ENCODE measurements around the gene PPP2R1B.
"Not testable (repeated sequence)": the region's sequence is repeated elsewhere in the genome, so short reads cannot be mapped to it uniquely, and the experiment has no call there.

PPP2R1B gene

GRCh38 chr11:111765984-111766833 lies at the start of gene PPP2R1B:
Gene PPP2R1B, minus strand, starts transcription at chr11:111766389. Its CDS starts 28 bp downstream, at chr11:111766361.
- ATAC-seq (peak; percentile 97), DNase-seq (peak; percentile 79)

GRCh38 chr11:111815489-111815888 lies 49.3 kb upstream of the PPP2R1B start:
- ATAC-seq: no peak
- no peak for DNase-seq

- DNase-seq: no peak
- ATAC-seq: no peak
Measured at GRCh38 chr11:111814557-111815320, 48.5 kb upstream of the PPP2R1B start.

- ATAC-seq (no peak), DNase-seq (no peak)
Measured at GRCh38 chr11:111814106-111814505, 47.9 kb upstream of the PPP2R1B start.

GRCh38 chr11:111812211-111812610 lies 46.0 kb upstream of the PPP2R1B start:
- ATAC-seq (no peak), DNase-seq (no peak)

- DNase-seq (no peak), ATAC-seq (no peak)
Measured at GRCh38 chr11:111811445-111811844, 45.3 kb upstream of the PPP2R1B start.

- ATAC-seq: no peak
- no peak for DNase-seq
Measured at GRCh38 chr11:111808834-111809233, 42.6 kb upstream of the PPP2R1B start.

- DNase-seq: no peak
- ATAC-seq: no peak
Measured at GRCh38 chr11:111808063-111808588, 41.9 kb upstream of the PPP2R1B start.

GRCh38 chr11:111807076-111807475 lies 40.9 kb upstream of the PPP2R1B start:
- ATAC-seq (no peak), DNase-seq (no peak)

- DNase-seq (no peak), ATAC-seq (no peak)
Measured at GRCh38 chr11:111801135-111801534, 34.9 kb upstream of the PPP2R1B start.

- ATAC-seq (no peak), DNase-seq (no peak)
Measured at GRCh38 chr11:111798279-111798678, 32.1 kb upstream of the PPP2R1B start.

- no peak for DNase-seq
- ATAC-seq: no peak
Measured at GRCh38 chr11:111797145-111797581, 31.0 kb upstream of the PPP2R1B start.

- DNase-seq (no peak), ATAC-seq (no peak)
Measured at GRCh38 chr11:111796696-111797095, 30.5 kb upstream of the PPP2R1B start.

- no peak for DNase-seq
- ATAC-seq: no peak
Measured at GRCh38 chr11:111795334-111795985, 29.3 kb upstream of the PPP2R1B start.

GRCh38 chr11:111793863-111794262 lies 27.7 kb upstream of the PPP2R1B start:
- ATAC-seq: no peak
- no peak for DNase-seq

- no peak for ATAC-seq
- no peak for DNase-seq
Measured at GRCh38 chr11:111792955-111793500, 26.8 kb upstream of the PPP2R1B start.

GRCh38 chr11:111792314-111792713 lies 26.1 kb upstream of the PPP2R1B start:
- DNase-seq: no peak
- ATAC-seq: no peak

- no peak for ATAC-seq
- DNase-seq: no peak
Measured at GRCh38 chr11:111788464-111788863, 22.3 kb upstream of the PPP2R1B start.

- no peak for ATAC-seq
- no peak for DNase-seq
Measured at GRCh38 chr11:111788051-111788450, 21.9 kb upstream of the PPP2R1B start.

- no peak for ATAC-seq
Measured at GRCh38 chr11:111785886-111786412, 19.8 kb upstream of the PPP2R1B start.

GRCh38 chr11:111785076-111785475 lies 18.9 kb upstream of the PPP2R1B start:
- ATAC-seq: no peak
- DNase-seq: no peak

More at GRCh38 chr11:111785886-111786412, 19.8 kb upstream of the PPP2R1B start:
- no peak for DNase-seq

- not testable (repeated sequence) for DNase-seq, ATAC-seq
Measured at GRCh38 chr11:111784311-111784710, 18.1 kb upstream of the PPP2R1B start.
